HG02973 (cell line): Measurements from ENCODE around the gene SKP2.
"Not testable (repeated sequence)": the region's sequence is repeated elsewhere in the genome, so short reads cannot be mapped to it uniquely, and the experiment has no call there.

ENCODE experiments used
- ATAC-seq: cut with Tn5 transposase; IDR thresholded peaks from one replicate; pipeline ENCODE4 v1.9.1; 2021; ENCODE audit warnings: moderate library complexity; ENCODE audit not compliant: unreplicated experiment

The SKP2 gene

DNA sequence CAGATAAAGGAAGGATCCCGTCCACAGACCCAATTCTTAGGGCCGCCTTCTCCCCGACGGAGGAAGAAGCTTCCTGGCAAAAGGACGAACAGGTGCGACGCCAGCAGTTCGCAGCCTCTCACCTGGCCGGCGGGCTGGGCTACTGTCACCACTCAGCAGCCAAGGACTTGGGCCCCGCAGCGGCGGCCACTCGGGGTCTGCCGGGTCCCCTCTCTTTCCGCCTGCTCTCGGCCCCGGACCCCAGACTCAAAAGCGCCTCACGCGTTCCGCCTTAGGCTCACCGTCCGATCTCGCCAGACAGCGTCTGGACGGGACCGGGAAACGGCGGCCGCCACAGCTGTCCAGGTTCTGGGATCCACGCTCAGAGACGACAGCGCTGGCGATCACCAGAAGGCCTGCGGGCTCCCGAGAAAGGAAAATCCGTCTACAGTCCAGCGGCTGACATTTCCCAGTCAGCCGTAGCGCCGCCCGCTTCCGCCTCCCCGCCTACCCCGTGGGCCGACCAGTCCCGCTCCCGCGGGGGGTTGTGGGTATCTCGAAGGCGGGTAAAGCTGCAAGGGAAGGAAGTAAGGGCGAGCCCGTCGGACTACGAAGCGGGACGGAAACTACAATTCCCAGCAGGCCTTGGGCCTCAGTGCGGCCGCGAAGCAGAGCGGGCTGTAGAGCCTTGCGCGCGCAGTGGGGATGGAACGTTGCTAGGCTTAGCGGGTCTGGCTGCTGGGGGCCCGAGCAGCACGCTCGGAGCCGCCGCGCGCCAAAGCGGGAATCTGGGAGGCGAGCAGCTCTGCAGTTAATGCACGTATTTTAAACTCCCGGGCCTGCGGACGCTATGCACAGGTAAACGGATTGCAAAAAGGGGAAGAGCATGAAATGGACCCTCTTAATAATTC, at the start of gene SKP2, which contains the start of gene LMBRD2:
SKP2 (plus strand) TSS at position 678 of the 890 bp plus-strand sequence; CDS start at position 830, 152 bp downstream.
LMBRD2 (minus strand) TSS at position 454 of the 890 bp plus-strand sequence. CDS start 8,538 bp downstream, outside the sequence.
- peak; percentile 98 for ATAC-seq

DNA sequence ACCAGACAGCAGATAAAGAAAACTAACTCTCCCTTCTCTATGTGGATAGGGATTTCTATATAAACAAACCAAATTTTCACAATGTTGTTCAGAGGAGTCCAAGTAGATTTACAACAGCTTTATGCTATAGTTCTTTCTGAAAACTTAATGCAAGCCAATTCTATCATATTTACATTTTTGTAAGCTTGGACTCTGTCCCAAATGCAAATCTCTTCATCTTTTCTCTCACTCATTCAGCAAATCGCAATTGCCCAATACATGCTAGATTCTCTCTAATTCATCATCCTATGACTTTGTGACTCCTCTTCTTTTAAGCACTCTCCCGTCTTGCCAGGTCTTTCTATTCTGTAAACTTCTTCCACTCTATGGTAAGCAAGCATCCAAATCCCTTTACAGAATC, 46.1 kb upstream of the SKP2 start:
- ATAC-seq = no peak

DNA sequence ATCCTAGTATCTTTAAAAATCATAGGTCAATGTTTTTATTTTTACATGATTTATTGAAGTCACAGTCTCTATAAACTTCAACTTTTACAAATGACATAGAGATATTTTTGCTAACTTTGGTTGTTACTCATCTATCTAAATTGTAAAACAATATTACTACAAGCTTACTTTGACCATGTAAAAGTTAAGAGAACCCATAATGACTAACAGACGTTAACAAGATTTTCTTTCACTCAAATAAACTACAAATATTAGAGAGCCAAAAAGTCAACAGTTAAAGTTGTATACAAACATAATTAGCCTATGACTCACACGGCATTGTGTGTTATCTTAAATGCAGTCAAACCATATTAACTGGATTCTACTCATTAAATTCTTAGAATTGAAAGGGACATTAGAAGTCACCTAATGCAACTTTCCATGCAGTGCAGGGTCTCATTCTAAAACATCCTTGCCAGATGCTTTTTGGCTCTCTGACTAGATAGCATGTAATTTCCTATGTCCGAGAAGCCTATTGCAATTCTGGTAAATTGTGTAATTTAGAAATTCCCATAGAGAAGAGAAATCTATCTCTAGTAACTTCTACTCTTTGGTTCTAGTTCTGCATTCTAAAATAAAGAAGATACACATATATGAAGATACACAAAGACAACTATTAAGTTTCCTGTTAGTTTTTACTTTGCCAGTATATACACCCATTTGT, 43.0 kb upstream of the SKP2 start:
- no peak for ATAC-seq

DNA sequence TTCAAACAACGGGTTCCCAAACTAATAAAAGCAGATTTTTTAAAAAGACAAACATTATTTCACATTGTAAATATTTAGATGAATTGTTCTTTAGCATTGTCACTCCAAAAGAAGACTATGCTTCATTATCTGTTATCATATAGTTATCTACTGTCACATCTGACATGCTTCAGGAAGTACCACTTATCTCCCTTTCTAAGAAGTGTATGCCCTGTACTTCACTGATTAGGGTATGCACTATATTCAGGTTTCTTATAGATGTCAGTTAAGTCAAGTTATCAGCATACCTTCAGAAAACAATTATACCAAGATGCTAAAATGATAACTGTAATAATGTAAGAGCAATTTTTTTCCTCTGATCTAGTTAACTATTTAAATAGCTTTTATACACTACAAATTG, 40.7 kb upstream of the SKP2 start:
- no peak for ATAC-seq

DNA sequence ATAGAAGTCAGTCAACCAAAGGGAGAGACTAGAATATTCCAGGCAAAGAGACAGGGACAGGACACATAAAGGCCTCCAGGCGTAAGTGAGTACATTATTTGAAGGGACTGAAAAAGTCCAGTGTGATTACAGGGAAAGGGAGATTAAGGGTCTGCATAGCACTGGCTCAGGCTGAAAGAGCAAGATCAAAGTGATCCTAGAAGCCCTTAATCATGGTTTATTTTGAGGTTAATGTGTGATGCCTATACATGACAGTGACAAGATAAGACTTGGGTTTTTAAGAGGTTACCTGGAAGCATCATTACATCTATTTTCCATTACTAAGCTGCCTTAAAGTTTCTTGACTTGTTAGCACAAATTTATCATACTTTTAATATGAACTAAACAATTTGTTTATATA, 26.0 kb upstream of the SKP2 start:
- ATAC-seq = no peak

DNA sequence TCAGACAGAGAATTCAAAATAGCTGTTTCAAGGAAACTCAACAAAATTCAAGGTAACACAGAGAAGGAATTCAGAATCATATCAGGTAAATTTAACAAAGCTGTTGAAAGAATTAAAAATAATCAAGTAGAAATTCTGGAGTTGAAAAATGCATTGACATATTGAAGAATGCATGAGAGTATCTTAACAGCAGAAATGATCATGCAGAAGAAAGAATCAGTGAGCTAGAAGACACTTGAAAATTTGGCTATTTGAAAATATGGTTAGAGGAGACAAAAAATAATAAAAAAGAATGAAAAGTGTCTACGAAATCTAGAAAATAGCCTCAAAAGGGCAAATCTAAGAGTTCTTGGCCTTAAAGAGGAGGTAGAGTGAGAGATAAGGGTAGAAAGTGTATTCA, 23.1 kb upstream of the SKP2 start:
- ATAC-seq = no peak

DNA sequence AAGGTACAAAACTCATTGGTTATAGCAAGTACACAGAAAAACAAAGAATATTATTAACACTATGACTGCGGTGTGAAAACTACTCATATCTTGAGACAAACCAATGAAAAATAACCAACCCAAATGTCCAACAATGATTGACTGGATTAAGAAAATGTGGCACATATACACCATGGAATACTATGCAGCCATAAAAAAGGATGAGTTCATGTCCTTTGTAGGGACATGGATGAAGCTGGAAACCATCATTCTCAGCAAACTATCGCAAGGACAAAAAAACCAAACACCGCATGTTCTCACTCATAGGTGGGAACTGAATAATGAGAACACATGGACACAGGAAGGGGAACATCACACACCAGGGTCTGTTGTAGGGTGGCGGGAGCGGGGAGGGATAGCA, 22.2 kb upstream of the SKP2 start:
- not testable (repeated sequence) for ATAC-seq

DNA sequence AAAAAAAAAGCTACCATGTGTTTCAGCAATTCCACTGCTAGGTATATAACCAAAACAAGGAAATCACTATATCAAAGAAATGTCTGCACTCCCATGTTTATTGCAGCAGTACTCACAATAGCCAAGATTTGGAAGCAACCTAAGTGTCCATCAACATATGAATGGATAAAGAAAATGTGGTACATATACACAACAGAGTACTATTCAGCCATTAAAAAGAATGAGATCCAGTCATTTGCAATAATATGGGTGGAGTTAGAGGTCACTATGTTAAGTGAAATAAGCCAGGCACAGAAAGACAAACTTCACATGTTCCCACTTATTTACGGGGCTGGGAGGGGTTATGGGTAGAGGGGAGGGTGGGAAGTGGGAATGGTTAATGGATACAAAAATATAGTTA, 18.9 kb upstream of the SKP2 start:
- not testable (repeated sequence) for ATAC-seq

DNA sequence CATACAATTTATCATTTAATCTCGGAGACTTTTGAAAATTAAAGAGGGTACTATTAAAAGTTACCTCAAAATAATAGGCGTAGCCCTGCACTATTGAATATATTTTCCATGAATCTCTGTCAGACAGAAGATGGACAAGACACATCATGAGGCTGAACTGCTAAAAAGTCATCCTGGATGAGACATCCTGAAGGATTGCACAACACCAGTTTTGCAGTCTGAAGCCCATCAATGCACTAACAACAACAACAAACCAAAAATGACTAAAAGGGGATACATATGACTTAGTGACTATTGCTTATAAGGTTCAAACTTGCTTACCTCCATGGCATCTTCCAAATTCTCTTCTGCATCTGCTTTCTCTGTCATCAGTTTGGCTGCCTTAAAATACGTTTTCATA, 15.9 kb upstream of the SKP2 start:
- ATAC-seq = no peak

DNA sequence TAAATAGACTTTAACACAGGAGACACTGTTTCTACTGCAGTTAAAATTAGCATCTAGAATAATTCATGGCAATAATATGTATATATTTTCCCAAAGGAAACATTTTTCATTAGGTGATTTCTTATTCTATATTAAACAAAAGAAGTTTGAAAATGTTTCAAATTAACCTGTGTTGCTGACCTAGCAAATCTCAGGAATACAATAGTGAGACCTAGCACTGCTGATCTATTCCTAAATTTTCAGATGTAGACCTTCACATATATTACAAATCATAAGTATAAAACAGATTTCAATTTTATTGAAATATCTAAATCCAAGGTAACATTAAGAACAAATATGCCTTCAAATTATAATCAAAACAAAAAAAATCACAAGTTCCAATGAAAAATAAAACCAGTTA, 15.3 kb upstream of the SKP2 start:
- no peak for ATAC-seq

DNA sequence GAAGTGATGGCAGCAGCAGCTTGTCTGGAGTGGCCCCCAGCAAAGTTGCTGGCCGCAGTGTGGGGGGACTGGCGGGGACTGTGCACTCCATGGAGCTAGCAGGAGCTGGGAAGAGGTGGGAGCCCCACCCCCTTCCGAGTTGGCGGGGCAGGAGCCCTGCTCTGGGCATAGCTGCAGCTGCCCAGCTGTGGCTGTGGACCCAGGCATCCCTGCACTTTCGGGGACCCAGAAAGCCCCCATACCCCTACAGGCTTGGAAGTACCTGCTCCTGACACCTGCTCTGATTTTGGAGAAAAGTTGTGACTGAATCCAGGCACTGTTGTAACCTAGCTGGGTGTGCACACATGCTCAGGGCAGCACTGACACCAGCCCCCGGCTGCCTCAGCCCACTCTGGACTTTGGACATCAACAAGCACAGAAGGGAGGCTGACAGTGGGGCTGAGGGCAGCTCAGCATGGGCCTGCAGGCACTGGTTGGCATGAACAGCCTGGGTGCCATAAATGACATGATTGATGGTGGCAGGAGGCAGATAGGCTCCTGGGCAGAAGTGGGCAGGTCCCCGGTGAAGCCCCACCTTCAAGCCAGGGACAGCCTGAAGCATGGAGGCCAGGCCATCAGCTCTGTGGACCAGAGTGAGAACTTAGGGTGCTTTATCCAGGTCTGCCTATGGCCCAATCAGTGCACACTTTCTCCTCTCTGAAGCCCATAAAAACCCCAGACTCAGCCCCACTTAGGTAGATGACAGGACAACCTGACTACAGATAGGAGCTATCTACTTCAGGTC, 12.8 kb upstream of the SKP2 start:
- no peak for ATAC-seq

DNA sequence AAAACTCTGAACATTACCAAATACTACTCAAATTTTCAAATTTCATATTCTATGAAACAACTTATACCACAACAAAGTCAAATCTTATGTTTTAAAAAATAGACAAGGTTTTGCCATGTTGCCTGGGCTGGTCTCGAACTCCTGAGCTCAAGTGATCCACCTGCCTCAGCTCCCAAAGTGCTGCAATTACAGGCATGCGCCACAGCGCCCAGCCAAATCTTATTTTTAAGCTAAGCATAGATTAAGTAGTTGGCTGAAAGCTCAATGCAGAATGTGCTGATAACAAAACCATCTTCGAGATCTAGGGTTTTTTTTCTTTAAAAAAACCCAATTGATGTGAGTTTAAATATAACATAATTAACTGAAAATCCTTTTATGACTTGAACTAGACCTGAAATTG, 6.6 kb upstream of the SKP2 start:
- no peak for ATAC-seq

DNA sequence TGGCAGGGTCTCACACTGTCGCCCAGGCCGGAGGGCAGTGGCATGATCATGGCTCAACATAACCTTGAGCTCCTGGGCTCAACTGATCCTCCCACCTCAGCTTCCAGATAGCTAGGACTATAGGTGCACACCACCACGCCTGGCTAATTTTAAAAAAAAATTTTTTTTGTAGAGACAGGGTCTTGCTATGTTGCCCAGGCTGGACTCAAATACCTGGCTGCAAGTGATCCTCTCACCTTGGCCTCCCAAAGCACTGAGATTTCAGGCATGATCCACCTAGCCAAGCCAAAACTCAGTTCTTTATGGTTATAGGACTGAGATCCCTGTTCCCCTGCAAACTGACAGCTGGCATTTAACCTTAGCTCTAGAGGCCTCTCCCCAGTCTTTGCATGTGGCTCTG, 5.5 kb upstream of the SKP2 start:
- no peak for ATAC-seq

DNA sequence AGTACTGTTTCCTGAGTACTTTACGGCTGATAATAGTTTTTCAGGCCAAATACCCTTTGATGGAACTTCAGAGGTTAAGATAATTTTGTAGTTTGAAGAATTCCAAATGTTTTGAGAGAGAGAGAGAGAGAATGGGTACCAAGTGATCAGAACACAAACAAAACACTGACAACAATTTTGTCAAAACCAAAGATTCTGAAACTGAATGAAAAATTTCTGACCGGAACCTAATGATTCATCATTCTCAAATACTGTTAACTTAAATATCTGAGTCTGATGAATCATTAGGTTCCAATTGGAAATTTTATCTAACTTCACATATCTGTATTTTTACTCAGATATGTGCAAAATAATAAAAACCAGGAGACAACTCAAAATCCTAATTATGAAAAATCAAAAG, 4.2 kb upstream of the SKP2 start:
- ATAC-seq = no peak

DNA sequence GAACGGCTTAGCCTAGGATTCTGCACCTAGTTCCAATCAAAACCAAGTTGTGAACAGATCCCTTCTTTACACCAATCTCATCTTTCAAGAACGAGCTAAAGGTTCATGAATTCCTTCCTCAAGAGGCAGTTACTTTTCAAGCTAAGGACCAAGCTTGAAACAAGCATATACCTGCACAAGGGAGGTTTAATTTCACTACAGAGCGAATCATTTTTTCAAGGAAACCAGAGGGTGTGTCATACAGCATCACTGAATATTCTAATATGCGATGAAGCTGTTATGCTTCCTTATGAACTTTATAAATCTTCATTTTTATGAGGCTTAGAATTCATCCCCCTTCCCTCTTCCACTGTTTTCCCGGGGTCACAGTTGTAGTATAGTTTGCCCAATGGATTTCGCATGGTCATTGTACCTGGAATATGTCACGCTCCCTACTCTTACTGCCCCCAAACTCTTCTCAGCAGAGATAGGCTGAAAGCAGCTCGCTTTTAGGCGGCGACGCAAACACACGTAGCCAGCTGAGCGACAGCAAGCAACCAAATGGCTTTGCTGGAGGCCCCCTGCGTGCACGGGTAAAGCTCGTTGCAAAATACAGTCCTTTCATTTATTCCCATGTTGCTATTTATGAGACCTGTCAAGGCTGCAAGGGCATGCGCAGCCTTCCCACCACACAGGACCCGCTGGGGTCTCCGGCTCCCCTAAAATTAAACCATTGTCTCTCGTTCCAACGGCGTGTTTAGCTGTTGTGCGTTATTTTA, 1.1 kb upstream of the SKP2 start:
- peak; percentile 32 for ATAC-seq

DNA sequence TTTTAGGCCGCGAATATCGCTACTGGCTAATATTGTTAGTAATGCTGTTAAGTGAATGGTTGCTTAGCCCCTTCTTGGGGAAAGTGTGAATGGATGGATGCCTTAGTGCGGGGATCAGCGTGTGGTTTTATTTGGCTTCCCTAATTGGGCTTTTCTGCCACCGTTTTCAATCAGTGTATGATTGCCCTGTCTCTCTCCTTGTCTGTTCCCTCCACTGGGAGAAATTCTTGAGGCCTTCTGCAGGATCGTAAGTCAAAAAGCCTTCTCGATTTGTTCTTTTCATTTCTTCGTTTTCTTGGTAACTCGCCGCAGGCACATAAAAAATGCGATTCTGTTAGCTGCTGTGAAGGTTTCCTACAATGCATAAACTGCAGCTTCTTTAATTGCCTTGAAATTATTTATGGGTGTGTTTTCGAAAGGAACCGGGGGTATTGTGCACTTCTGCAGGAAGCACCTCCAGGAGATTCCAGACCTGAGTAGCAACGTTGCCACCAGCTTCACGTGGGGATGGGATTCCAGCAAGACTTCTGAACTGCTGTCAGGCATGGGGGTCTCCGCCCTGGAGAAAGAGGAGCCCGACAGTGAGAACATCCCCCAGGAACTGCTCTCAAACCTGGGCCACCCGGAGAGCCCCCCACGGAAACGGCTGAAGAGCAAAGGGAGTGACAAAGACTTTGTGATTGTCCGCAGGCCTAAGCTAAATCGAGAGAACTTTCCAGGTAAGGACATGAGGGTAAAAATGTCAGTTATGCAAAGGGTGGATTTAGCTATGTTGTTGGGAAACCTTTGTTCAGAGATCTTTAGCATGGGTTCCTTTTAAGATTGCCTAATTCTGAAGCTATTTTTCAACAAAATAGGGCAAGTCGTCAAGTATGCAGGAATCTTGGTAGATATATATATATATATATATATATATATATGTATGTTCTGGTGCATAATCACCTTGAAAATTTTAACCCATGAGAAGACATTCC, 700 bp downstream of the SKP2 start:
- peak; percentile 2 for ATAC-seq

DNA sequence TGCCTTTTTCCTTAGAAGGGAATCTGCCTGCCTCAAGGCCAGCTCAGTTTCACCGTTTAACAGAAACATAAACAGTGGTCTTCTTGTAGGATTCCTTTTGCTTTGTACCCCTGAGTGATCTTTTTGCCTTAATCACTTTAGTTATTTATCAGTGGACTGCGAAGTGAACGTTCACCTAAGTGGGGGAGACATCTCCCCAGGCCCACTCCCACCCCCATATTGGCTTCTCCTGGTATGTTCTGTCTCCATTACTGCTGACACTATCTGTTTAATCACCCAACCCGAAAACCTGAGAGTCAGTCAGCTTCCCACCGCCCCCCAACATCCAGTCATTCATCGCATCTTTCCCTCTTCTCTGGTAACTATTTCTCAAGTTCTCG, 1.4 kb downstream of the SKP2 start:
- ATAC-seq = no peak

DNA sequence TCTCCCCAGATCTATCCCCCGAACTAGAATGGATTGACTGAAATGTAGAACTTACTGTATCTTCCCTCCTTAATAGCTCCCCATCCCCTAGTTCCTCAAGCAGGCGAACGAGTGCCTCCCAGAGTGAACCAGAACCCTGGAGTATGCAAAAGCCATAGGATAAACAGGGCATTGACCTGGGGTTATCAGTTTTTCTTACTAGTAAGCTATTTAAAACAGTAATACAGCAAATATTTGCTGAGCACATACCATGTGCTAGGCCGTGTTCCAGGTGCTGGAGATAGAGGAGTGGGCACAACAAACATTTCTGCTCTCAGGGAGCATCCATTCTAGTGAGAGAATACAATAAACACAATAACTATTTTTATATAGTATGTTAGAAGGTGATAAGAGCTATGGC, 1.8 kb downstream of the SKP2 start:
- ATAC-seq = no peak

DNA sequence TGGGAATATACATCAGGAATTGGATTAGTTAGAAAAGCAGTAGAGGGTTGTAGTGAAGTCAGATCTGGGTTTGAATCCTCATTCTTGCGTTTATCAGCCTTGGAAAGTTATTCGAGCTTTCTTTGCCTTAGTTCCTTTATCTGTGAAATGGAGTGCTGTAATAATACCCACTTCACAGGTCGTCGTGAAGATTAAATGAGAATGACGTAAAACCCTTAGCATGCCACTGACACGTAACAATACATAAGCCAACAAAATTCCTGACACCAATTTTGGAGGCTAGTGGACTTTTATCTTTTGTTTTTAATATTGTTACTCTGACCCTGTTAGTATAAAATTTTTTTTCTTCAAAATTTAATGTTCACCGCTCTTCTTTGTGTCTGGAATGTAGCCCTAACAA, 3.4 kb downstream of the SKP2 start:
- ATAC-seq = no peak
